Tibial nerve (tissue), 3 donors: Measurements from ENCODE around the gene NFATC1.

Experiments
- CTCF ChIP-seq, 5 experiments: fragments of 200-600 bp in 3 of 5; fragments of 450-650 bp in 2 of 5; sonication (generic) in 3 of 5; IDR thresholded peaks; one replicate each; pipeline ENCODE4 v1.5.1; 2016 to 2019; ENCODE audit warnings: antibody characterized with exemption in 5 of 5, mild to moderate bottlenecking in 3 of 5, moderate library complexity in 2 of 5
- POLR2A ChIP-seq, 2 donors: fragments of 450-650 bp; IDR thresholded peaks; one replicate each; pipeline ENCODE4 v1.6.1; 2017; ENCODE audit warnings: antibody characterized with exemption in 2 of 2, mild to moderate bottlenecking in 2 of 2, moderate library complexity in 2 of 2

- no peak for TF ChIP-seq POLR2A (IDR thresholded peaks at IDR 0.05)
- TF ChIP-seq CTCF (IDR thresholded peaks at IDR 0.05): no peak
Measured at GRCh38 chr18:79484661-79485621, 89.2 kb downstream of the NFATC1 start.
